HepG2 (cell line): Measurements from ENCODE around the gene NES. TPM values are rescaled to one million over a fixed set of nuclear protein-coding genes. Genes with fewer than 3 reads are reported as not detected.

ENCODE experiments used
- CC2D1A ChIP-seq: sonication (generic); formaldehyde crosslinking; IDR thresholded peaks from 2 replicates; pipeline ENCODE4 v1.8.1; 2023; ENCODE audit warnings: mild to moderate bottlenecking, missing genetic modification reagents
- CEBPG ChIP-seq: IDR thresholded peaks from 2 replicates; pipeline ENCODE4 v1.6.1; 2016
- CENPX ChIP-seq: sonication (generic); formaldehyde crosslinking; IDR thresholded peaks from 2 replicates; pipeline ENCODE4 v1.9.0; 2021; ENCODE audit warnings: mild to moderate bottlenecking, missing genetic modification reagents, moderate library complexity
- CHD4 ChIP-seq: fragments of 200-600 bp; sonication (generic); IDR thresholded peaks from 2 replicates; pipeline ENCODE4 v1.7.0; 2017; ENCODE audit warnings: mild to moderate bottlenecking, low read length, borderline replicate concordance
- HDAC1 ChIP-seq: sonication (generic); formaldehyde crosslinking; IDR thresholded peaks from 2 replicates; pipeline ENCODE4 v1.5.1; 2020; ENCODE audit warnings: mild to moderate bottlenecking, missing genetic modification reagents
- HDAC2 ChIP-seq: sonication (generic); formaldehyde crosslinking; IDR thresholded peaks from 2 replicates; pipeline ENCODE4 v1.4.0; 2020; ENCODE audit warnings: missing genetic modification reagents
- IKZF1 ChIP-seq: fragments of 450-650 bp; IDR thresholded peaks from 2 replicates; pipeline ENCODE4 v1.7.1; 2016
- JUNB ChIP-seq: sonication (generic); formaldehyde crosslinking; IDR thresholded peaks from 2 replicates; pipeline ENCODE4 v1.8.0; 2022; ENCODE audit warnings: missing genetic modification reagents, mild to moderate bottlenecking, borderline replicate concordance
- NFATC3 ChIP-seq: sonication (generic); formaldehyde crosslinking; IDR thresholded peaks from 2 replicates; pipeline ENCODE4 v1.5.1; 2020; ENCODE audit warnings: mild to moderate bottlenecking, missing genetic modification reagents
- PATZ1 ChIP-seq: sonication (generic); formaldehyde crosslinking; IDR thresholded peaks from 2 replicates; pipeline ENCODE4 v1.4.0; 2020; ENCODE audit warnings: missing genetic modification reagents
- PPARG ChIP-seq: conservative IDR thresholded peaks from 2 replicates; pipeline ENCODE4 v1.6.1; 2016; ENCODE audit warnings: missing biosample characterization, missing genetic modification reagents
- RXRA ChIP-seq: sonication (generic); formaldehyde crosslinking; IDR thresholded peaks from 2 replicates; pipeline ENCODE4 v1.5.1; 2020; ENCODE audit warnings: missing genetic modification reagents
- SRSF9 ChIP-seq: fragments of 200-400 bp; formaldehyde crosslinking; IDR thresholded peaks from 2 replicates; pipeline ENCODE4 v1.6.1; 2018; ENCODE audit warnings: borderline replicate concordance, mild to moderate bottlenecking, low read depth, low read length; ENCODE audit not compliant: insufficient read depth, poor library complexity, severe bottlenecking
- YY1 ChIP-seq: IDR thresholded peaks from 2 replicates; pipeline ENCODE4 v1.6.1; 2011; ENCODE audit warnings: low read length, low read depth, moderate library complexity, mild to moderate bottlenecking; ENCODE audit not compliant: insufficient read depth, insufficient replicate concordance
- ZNF256 ChIP-seq: sonication (generic); formaldehyde crosslinking; conservative IDR thresholded peaks from 2 replicates; pipeline ENCODE4 v1.4.0; 2020; ENCODE audit warnings: missing genetic modification reagents
- ZNF430 ChIP-seq: sonication (generic); formaldehyde crosslinking; IDR thresholded peaks from 2 replicates; pipeline ENCODE4 v1.9.0; 2021; ENCODE audit warnings: mild to moderate bottlenecking, missing genetic modification reagents
- ZNF44 ChIP-seq: sonication (generic); formaldehyde crosslinking; IDR thresholded peaks from 2 replicates; pipeline ENCODE4 v1.5.1; 2020; ENCODE audit warnings: mild to moderate bottlenecking, missing genetic modification reagents
- ZNF558 ChIP-seq: sonication (generic); formaldehyde crosslinking; IDR thresholded peaks from 2 replicates; pipeline ENCODE4 v1.9.0; 2022; ENCODE audit warnings: mild to moderate bottlenecking, missing genetic modification reagents, borderline replicate concordance
- ZNF572 ChIP-seq: sonication (generic); formaldehyde crosslinking; IDR thresholded peaks from 2 replicates; pipeline ENCODE4 v1.5.1; 2020; ENCODE audit warnings: mild to moderate bottlenecking, missing genetic modification reagents
- ZNF605 ChIP-seq: sonication (generic); formaldehyde crosslinking; IDR thresholded peaks from 2 replicates; pipeline ENCODE4 v1.8.0; 2022; ENCODE audit warnings: mild to moderate bottlenecking, missing genetic modification reagents
- ZNF672 ChIP-seq: sonication (generic); formaldehyde crosslinking; IDR thresholded peaks from 2 replicates; pipeline ENCODE4 v1.8.1; 2022; ENCODE audit warnings: missing genetic modification reagents
- ZNF7 ChIP-seq: IDR thresholded peaks from 2 replicates; pipeline ENCODE4 v1.6.1; 2016; ENCODE audit warnings: missing biosample characterization, missing genetic modification reagents
- polyA plus RNA-seq, 8 experiments: library from polyadenylated mRNA; depleted of rRNA in 3 of 8; stranded (reverse) in 7 of 8; unstranded in 1 of 8; fragments of >200 nt; fragmentation: Illumina TruSeq in 4 of 8; extraction: Trizol in 4 of 8; gene quantifications; 2 replicates each; pipeline versions ENCODE4 v1.2.1 to v1.2.3, GENCODE V29; 2011 to 2016; ENCODE audit warnings: low read depth in 4 of 8, missing spikeins in 1 of 8, mixed read lengths in 1 of 8; ENCODE audit not compliant: insufficient read depth in 1 of 8
- total RNA-seq, 5 experiments: library from RNA; depleted of rRNA; stranded (reverse); fragments of >200 nt; fragmentation: Illumina TruSeq; extraction: Trizol; gene quantifications; 2 replicates each; pipeline ENCODE4 v1.2.3, GENCODE V29; 2016; ENCODE audit warnings: low read depth in 1 of 5
- TF ChIP-seq, protein P1 (sequence below): sonication (generic); formaldehyde crosslinking; IDR thresholded peaks from 2 replicates; pipeline ENCODE4 v1.5.1; 2020; ENCODE audit warnings: missing genetic modification reagents, mild to moderate bottlenecking, borderline replicate concordance
- TF ChIP-seq, protein P2 (sequence below): IDR thresholded peaks from 2 replicates; pipeline ENCODE4 v1.6.1; 2016; ENCODE audit warnings: missing compliant biosample characterization, missing genetic modification reagents, borderline replicate concordance
- TF ChIP-seq, protein P3 (sequence below): IDR thresholded peaks from 2 replicates; pipeline ENCODE4 v1.6.1; 2016; ENCODE audit warnings: low read depth, control low read depth

NES gene
- total and polyA plus RNA-seq, 2 of the 13 experiments (the other 11 are each of a cell fraction or from before 2014, with no cell fraction given): 1.7 to 16.6 TPM

DNA sequence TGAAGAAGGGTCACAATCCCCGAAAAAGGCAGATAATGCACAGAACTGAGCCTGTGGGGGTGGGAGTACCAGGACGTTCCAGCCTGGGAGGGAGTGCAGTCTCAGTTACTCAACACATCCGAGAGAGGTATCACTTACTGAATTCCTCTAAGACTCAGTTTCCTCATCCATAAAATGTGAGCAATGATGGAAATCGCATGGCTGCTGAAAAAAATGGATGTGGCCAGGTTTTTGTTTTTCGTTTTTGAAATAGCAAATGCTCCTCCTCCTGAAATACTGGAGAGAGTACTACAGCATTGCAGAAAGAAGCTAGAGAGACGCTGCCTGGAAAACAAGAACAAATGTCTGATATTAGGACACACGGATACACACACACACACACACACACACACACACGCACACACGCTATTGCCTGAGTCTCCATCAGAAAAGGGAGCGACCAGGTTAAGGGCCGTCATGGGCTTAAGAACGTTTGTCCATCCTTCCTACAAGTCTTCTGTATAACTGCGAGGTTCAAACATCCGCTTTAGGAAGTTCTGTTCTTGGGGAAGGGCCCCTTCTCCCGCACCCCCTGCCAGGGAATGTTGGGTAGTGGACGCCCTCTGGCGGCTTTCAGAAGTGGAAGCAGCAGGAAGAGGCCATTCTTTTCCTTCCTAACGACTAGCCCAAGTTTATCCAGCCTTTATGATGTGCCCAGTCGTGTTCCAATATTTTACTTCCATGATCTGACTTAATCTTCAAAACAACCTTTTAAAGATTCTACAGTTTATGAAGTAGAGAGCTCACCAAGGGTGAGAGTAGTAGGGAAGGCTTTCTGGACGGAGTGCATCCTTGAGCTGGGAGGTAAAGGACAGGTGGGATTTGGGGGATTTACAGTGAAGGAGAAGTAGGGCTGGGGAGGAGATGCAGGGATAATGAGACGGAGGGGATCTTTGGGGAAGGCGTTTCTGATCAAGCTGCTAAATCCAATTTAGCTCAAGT is 699 bp upstream of the NES start (continued):
- TF ChIP-seq, protein P1, sequence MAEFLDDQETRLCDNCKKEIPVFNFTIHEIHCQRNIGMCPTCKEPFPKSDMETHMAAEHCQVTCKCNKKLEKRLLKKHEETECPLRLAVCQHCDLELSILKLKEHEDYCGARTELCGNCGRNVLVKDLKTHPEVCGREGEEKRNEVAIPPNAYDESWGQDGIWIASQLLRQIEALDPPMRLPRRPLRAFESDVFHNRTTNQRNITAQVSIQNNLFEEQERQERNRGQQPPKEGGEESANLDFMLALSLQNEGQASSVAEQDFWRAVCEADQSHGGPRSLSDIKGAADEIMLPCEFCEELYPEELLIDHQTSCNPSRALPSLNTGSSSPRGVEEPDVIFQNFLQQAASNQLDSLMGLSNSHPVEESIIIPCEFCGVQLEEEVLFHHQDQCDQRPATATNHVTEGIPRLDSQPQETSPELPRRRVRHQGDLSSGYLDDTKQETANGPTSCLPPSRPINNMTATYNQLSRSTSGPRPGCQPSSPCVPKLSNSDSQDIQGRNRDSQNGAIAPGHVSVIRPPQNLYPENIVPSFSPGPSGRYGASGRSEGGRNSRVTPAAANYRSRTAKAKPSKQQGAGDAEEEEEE (CRISPR knock-in tag): 0 out of 2 replicates have a peak, but pooled peaks have one; percentile 40
- TF ChIP-seq HDAC2 (CRISPR knock-in tag): no peak
- TF ChIP-seq ZNF572 (CRISPR knock-in tag): no peak
- peak; percentile 83; the same call in 1 of the 2 replicates for TF ChIP-seq CHD4
- TF ChIP-seq ZNF44 (CRISPR knock-in tag): no peak
- TF ChIP-seq ZNF7: no peak
- TF ChIP-seq PATZ1 (CRISPR knock-in tag): peak; percentile 94
- no peak for TF ChIP-seq ZNF430 (CRISPR knock-in tag)
- no peak for TF ChIP-seq ZNF256
- TF ChIP-seq, protein P2, sequence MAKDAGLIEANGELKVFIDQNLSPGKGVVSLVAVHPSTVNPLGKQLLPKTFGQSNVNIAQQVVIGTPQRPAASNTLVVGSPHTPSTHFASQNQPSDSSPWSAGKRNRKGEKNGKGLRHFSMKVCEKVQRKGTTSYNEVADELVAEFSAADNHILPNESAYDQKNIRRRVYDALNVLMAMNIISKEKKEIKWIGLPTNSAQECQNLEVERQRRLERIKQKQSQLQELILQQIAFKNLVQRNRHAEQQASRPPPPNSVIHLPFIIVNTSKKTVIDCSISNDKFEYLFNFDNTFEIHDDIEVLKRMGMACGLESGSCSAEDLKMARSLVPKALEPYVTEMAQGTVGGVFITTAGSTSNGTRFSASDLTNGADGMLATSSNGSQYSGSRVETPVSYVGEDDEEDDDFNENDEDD (CRISPR knock-in tag): no peak
- no peak for TF ChIP-seq CC2D1A (CRISPR knock-in tag)
- TF ChIP-seq CEBPG (CRISPR knock-in tag): no peak
- no peak for TF ChIP-seq IKZF1
- TF ChIP-seq HDAC1 (CRISPR knock-in tag): no peak
- TF ChIP-seq PPARG (CRISPR knock-in tag): no peak
- no peak for TF ChIP-seq SRSF9
- TF ChIP-seq JUNB (CRISPR knock-in tag): no peak
- TF ChIP-seq ZNF605 (CRISPR knock-in tag): peak; percentile 52; the same call in 1 of the 2 replicates
- TF ChIP-seq YY1: peak; percentile 38
- no peak for TF ChIP-seq RXRA
- no peak for TF ChIP-seq NFATC3 (CRISPR knock-in tag)
- TF ChIP-seq ZNF672 (CRISPR knock-in tag): no peak
- TF ChIP-seq CENPX (CRISPR knock-in tag): no peak
- TF ChIP-seq, protein P3, sequence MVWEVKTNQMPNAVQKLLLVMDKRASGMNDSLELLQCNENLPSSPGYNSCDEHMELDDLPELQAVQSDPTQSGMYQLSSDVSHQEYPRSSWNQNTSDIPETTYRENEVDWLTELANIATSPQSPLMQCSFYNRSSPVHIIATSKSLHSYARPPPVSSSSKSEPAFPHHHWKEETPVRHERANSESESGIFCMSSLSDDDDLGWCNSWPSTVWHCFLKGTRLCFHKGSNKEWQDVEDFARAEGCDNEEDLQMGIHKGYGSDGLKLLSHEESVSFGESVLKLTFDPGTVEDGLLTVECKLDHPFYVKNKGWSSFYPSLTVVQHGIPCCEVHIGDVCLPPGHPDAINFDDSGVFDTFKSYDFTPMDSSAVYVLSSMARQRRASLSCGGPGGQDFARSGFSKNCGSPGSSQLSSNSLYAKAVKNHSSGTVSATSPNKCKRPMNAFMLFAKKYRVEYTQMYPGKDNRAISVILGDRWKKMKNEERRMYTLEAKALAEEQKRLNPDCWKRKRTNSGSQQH (CRISPR knock-in tag): no peak
- TF ChIP-seq ZNF558 (CRISPR knock-in tag): no peak
